HG03460 (cell line): ENCODE data around the gene CCNT1.
"Not testable (repeated sequence)": the region's sequence is repeated elsewhere in the genome, so short reads cannot be mapped to it uniquely, and the experiment has no call there.

ENCODE experiments used
- ATAC-seq: cut with Tn5 transposase; IDR thresholded peaks from one replicate; pipeline ENCODE4 v1.9.1; 2021; ENCODE audit not compliant: unreplicated experiment

CCNT1 gene

DNA sequence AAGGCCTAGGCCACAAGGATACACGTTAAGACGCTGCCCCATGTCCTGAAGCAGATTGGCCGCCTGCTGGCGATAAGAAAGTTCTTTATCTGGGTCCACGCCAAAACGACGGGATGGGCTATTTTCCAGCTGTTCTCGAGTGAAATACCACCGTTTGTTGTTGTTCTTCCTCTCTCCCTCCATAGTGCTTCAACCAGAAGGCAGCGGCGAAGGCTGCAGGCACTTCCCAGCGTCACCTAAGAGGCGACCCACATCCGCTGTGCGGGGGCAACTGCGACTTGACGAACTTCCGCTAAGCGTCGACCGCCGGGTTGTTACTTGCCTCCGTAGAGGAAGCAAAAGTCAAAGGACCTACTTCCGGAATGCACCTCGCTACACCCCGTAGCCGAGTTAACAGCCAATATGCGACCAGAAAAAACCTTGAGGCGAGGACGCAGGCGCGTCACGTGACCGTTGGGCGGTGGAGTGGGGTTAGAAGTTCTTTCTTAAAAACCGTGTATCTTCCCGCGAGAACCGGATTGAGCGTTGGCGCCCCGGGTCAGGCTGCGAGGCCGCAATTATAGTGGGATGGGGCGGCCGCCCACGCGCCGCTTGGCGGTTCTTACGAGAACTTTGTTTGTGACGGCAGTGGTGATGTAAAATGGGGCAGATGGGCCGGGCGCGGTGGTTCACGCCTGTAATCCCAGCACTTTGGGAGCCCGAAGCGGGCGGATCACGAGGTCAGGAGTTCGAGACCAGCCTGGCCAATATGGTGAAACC lies at the start of gene CCNT1:
TSS of gene CCNT1 (minus strand) at position 215 of the 759 bp plus-strand sequence. CDS start at position 183, 32 bp downstream.
- ATAC-seq: peak; percentile 97

DNA sequence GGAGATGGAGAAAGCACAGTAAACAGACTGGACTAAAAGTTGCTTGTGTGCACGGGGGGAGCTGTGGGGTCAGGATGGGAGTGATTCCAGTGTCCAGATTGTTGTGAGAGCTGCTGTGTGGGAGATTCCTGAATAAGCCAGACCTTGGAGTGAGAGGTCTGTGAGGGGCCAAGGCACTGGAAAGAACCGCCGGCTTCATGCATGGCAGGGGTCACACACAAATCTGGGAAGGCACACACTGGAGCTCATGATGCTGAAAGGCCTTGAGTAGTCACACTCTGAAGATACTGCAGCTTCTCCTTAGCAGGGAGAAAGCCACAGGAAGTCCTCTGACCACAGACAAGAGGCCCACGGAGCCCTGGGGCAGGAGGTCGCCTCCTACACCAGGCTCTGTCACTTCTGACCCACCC lies 49.3 kb upstream of the CCNT1 start:
- ATAC-seq: no peak

DNA sequence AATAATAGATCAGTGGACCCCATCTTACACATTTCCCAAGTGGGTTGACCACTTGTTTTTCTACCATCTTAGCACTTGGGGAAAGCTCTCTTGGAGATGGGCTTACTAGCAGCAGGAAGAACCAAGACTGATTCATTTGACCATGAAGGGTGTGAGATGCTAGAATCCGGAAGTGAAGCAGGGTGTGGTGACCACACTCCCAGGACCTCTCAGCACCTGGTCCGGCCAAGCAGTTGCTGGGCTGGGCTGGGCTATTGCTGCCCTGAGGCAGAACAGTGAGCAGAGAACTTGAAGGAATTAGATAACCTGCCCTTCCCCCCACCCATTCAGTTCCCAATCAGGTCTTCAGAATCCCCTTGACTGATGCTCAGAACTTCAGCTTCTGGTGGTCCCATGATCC lies 48.0 kb upstream of the CCNT1 start:
- ATAC-seq: no peak

DNA sequence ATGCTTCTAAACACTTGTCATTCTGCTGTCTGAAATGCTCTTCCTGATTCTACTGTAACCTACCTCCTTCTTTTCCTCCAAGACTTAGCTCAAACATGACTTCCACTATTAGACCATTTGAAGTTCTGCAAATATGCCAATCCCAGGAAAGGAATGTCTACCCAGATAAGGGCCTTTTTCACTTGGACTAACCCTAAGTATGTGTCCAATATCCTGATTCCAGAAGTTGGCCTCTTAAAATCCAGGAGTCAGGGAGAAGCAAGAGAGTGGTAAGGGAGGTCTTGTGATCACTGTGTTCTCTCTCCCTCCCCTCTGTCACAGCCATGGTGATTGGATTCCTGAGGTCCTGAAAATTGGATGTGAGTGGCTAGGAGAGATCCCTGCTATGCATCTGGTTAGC lies 42.2 kb upstream of the CCNT1 start:
- no peak for ATAC-seq

DNA sequence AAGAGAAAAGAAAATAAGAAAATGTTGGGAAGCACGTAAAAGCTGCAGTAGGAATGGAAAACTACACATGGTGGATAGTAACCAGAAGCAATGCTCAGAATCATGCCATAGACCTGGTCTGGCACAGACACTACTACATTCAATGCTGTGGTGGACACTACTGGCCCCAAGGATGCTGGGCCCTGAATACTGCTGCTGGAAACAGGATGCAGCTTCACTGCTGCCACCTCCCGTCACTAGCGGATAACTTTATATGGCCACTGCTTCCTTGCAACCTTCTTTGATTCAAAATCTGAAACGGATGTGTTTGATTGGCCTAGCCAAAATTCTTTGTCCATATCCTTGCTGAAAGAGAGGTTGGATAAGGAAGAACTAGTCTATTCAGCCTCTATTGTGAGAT lies 41.7 kb upstream of the CCNT1 start:
- no peak for ATAC-seq

DNA sequence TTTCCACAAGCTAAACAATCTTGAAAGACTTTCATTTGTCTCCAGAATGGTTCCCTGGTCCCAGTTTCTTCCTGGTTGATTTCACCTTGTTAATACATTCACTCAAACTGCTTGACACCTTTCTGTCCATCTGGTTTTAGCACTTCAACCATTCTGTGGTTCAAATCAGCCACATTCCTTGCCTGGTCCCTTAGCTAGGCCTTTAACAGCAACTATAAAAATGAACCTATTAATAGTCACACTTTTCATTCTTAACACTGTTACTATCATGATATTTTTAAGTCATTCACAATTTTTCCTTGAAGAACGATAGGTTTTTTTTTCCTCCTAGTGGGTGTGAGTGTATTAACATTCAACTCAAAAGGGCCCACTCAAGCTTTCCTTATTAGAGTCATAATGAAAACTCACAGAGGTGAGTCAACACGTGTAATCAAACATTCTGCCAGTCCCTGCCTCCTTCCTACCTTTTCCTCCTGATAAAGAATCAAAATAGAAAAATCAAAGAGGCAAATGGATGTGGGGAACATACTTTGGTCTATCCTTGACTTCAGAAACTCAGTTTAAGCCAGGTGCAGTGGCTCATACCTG lies 34.4 kb upstream of the CCNT1 start:
- ATAC-seq: no peak

DNA sequence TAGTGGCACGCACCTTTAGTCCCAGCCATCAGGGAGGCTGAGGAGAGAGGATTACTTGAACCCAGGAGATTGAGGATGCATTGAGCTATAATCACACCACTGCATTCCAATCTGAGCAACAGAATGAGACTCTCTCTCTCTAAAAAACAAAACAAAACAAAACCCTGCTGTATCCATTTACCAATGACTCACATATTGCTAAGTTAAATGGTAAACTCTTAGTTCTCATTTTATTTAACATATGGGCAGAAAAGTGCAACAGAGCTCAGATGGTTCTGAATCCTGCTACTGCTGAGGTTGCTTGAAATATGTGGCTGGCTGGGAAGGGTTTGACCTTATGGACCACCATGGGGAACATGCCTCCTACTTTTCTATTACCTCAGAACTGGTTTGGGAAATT lies 33.7 kb upstream of the CCNT1 start:
- ATAC-seq: no peak

DNA sequence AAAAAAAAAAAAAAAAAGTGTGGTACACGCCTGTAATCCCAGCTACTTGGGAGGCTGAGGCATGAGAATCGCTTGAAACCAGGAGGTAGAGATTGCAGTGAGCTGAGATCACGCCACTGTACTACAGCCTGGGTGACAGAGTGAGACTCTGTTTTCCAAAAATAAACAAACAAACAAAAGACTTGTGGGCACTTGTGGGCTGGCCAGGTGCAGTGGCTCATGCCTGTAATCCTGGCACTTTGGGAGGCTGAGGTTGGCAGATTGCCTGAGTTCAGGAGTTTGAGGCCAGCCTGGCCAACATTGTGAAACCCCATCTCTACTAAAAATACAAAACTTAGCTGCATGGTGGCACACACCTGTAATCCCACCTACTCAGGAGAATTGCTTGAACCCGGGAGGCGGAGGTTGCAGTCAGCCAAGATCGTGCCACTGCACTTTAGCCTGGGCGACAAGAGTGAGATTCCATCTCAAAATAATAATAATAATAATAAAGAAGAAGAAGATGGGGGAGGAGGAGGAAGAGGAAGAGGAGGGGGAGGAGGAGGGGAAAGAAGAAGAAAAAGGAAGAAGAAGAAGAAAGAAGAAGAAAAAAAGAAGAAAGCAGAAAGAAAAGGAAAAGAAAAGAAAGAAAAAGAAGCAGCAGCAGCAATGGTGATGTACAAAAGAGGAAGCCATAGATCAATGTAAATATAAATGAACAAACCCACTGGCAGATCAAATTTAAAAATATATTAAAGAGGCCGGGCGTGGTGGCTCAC lies 27.9 kb upstream of the CCNT1 start:
- ATAC-seq: no peak

DNA sequence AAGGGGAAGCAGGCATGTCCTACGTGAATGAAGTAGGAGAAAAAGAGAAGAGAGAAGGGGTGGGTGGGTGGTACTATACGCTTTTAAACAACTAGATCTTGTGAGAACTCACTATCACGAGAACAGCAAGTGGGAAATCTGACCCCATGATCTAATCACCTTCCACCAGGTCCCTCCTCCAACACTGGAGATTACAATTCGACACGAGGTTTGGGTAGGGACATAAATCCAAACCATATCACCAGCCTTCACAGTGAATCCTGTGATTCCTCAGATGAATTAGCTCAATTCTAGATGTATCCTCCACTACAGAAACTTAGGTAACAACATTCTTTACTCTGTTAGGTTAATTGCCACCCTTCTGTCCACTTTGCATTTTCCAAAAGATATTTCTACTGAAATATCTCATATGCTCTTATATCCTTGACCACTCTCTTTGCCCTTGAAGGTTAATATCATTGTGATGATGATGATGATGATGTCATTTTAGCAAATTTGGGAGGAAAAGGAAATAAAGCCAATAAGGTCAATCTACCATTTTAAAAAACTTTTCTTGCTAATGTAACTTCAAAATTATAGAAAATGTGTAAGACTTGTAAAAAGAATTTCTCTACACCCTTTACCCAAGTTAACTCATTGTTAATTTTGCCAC lies 23.2 kb upstream of the CCNT1 start:
- no peak for ATAC-seq

DNA sequence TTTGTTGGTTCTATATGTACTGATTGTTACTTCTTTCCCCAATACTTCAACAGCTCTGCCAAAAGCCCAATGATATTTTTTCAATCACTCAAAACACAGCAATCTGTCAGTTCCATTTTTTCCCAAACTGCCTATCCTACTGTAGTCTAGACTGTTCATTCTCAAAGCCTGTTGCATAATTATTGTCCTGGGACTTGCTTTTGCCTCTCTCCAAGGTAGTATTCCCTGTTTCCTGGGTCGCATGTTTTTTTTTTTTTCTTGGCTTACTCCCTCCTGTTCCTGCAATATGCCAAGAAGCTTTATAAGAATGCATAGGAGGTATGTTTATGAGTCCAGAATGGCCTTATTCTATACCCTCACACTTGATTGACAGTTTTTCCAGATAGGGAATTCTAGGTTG lies 19.9 kb upstream of the CCNT1 start:
- ATAC-seq: no peak

DNA sequence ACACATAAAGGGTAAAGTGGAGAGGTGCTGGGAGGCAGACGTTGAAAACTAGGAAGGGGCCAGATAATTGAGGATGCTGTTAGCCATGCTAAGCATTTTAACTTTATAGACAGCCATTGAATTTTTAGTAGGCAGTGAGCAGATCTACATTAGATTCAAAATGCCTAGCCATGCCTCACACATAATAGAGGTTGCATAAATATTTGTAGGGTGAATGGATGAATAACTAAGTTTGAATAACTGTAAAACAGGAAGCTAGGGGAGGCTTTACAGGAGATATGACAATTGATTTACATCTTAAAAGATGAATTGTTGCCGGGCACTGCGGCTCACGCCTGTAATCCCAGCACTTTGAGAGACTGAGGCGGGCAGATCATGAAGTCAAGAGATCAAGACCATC lies 12.3 kb upstream of the CCNT1 start:
- no peak for ATAC-seq

DNA sequence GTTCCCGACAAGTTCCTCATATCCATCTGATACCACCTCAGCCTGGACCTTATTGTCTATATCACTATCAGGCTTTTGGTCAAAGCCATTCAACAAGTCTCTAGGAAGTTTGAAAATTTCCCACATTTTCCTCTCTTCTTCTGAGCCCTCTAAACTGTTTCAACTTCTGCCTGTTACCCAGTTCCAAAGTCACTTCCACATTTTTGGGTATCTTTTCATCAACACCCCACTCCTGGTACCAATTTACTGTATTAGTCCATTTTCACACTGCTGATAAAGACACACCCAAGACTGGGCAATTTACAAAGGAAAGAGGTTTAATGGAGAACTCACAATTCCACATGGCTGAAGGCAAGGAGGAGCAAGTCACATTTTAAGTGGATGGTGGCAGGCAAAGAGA lies 4.2 kb upstream of the CCNT1 start:
- not testable (repeated sequence) for ATAC-seq

DNA sequence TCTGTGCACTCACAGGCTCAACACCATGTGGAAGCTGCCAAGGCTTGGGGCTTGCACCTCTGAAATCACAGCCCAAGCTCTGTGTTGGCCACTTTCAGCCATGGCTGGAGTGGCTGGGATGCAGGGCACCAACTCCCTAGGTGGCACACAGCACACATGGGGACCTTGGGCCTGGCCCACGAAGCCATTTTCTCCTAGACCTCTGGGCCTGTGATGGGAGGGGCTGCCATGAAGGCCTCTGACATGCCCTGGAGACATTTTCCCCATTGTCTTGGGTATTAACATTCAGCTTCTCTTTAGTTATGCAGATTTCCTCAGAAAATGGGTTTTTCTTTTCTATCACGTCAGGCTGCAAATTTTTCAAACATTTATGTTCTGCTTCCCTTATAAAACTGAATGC lies 3.7 kb upstream of the CCNT1 start:
- not testable (repeated sequence) for ATAC-seq

DNA sequence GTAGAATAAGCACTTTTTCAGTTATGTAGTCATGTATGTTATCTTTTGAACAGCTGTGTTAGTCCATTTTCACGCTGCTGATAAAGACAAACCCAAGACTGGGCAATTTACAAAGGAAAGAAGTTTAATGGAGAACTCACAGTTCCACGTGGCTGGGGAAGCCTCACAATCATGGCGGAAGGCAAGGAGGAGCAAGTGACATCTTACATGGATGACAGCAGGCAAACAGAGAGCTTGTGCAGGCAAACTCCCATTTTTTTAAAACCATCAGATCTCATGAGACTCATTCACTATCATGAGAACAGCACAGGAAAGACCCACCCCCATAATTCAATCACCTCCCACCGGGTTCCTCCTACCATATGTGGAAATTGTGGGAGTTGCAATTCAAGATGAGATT lies 2.5 kb upstream of the CCNT1 start:
- ATAC-seq: not testable (repeated sequence)

DNA sequence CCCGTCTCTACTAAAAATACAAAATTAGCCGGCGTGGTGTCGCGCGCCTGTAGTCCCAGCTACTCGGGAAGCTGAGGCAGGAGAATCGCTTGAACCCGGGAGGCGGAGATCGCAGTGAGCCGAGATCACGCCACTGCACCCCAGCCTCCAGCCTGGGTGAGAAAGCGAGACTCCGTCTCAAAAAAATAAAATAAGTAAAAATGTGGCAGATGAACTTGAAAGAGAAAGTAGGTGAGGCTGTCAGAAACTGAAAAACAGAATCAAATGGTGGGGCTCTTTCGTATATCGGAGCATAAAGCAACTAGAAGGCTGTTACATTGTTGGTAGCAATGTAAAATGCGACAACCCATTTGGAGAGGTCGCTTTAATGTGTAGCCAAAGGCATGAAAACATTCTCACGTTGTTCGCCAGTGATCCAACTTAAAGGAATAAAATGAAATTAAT lies 767 bp upstream of the CCNT1 start:
- ATAC-seq: no peak

DNA sequence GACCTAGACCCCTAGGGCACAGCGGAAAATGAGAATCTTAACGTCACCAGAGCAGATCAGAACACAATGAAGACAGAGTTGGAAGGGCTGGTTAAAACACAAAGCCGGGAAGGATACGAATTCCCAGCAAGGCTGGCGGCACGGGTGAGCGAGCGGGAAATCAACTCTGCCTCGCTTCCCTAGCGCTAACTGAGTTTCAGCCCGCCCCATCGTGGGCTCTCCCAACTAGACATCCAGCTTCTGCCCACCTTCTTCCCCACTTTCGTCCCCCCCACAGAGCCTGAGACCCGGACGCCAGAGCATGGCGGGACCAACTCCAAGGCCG lies 377 bp downstream of the CCNT1 start:
- no peak for ATAC-seq

DNA sequence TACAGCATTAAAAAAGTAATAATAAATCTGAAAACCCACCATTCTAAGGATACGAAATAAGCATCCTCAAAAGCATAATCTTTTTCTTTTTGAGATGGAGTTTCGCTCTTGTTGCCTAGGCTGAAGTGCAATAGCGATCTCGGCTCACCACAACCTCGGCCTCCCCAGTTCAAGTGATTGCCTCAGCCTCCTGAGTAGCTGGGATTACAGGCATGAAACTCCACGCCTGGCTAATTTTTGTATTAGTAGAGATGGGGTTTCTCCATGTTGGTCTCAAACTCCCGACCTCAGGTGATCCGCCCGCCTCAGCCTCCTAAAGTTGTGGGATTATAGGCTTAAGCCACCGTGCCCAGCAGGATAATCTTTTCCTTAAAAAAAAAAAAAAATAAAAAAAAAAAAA lies 4.3 kb downstream of the CCNT1 start:
- ATAC-seq: no peak

DNA sequence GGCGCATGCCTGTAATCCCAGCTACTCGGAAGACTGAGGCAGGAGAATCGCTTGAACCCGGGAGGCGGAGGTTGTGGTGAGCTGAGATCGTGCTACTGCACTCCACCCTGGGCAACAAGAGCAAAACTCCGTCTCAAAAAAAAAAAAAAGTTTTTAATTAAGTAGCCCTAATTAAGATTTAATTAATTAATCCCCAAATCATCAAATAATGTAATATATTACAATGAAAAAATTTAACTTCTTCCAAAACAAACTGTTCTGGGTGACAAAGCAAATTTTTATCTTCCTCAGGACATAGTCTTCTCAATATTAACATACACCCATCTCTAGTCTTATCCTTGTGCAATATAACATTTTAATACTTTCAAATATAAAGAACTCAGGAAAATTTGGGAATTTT lies 17.7 kb downstream of the CCNT1 start:
- ATAC-seq: not testable (repeated sequence)

DNA sequence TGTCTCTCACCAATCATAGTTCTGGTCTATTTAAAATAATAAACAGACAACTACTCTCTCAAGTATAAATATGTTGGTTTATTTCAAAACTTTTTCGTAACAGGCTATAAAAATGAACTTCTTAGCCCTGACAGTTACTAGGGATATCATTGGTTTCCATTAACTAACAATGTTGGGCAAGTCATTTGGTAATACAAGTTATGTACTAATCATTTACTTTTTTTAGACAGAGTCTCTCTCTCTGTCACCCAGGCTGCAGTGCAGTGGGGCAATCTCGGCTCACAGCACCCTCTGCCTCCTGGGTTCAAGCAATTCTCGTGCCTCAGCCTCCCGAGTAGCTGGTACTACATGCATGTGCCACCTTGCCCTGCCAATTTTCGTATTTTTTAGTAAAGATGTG lies 19.9 kb downstream of the CCNT1 start:
- ATAC-seq: no peak

DNA sequence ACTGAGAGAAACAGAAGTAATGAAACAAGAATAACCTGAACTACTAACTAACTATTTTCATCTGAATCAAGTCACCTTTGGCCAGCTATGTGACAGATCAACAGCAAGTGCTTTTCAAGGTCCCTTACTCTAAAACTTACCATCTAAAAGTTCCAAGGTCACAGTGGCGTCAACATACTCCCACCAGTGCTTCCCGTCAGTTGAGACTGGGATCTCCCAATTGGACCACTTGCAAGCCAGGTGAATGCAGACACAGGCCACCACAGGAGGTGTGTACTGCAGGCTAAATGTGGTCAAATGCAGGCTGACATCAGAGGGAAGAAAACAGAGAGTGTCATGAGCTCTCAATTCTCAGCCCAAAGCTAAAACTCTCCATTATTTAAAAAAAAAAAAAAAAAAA lies 20.6 kb downstream of the CCNT1 start:
- no peak for ATAC-seq

DNA sequence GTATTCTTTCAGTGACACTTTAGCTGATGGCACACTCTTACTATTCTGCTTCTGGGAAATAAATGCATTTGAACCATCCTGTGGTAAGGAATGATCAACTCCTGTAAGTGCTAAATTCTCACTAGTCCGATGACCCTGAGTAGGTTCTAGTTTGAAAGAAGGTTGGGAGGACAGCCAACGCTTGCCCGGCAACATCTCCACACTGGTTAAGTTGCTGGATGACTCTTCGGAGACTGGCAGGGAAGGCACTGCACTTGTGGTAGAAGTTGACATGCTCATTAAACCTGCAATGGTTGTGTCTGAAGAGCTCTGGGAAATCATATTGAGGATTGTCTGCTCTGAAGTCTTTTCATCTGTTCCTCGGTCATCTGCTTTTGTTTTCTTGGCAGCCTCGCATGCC lies 22.5 kb downstream of the CCNT1 start:
- no peak for ATAC-seq

DNA sequence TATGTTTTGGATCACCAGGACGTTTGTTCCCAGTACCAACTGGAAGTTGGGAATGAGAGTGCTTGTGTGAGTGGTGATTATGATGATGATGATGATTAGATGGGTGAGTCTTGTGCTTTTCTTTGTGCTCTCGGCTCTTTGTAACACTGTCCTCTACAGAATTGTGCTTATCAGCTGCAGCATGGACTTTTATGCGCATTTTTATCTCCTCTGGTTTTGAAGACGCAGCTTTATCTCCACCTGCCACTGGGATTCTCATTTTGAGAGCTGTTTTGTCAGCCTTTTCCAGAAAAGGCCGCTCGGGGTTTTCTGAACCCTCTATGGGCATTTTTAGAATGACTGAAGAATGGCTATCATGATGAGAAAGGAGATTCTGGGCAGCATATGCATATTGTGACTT lies 22.9 kb downstream of the CCNT1 start:
- no peak for ATAC-seq
